GM23248 (cell line): Measurements from ENCODE around the gene TENT5C. TPM values are rescaled to one million over a fixed set of nuclear protein-coding genes. Genes with fewer than 3 reads are reported as not detected.

Experiments used
- DNase-seq: peaks from one replicate; pipeline ENCODE4 v3.0.0-alpha.2; 2015
- H2AFZ ChIP-seq: fragments of 200-600 bp; sonication (generic); 2 replicates; pipeline ENCODE4 v1.6.1; 2016; ENCODE audit warnings: antibody characterized with exemption
- H3F3A ChIP-seq: fragments of 200-600 bp; sonication (generic); 2 replicates; pipeline ENCODE4 v1.6.1; 2016; ENCODE audit warnings: mild to moderate bottlenecking, antibody characterized with exemption, mixed run types; ENCODE audit not compliant: insufficient read depth
- H3K27ac ChIP-seq: fragments of 200-600 bp; sonication (generic); 2 replicates; pipeline ENCODE4 v1.5.1; 2016; ENCODE audit warnings: mild to moderate bottlenecking
- H3K27me3 ChIP-seq: fragments of 200-600 bp; sonication (generic); replicated peaks from 2 replicates; pipeline ENCODE4 v1.6.1; 2016; ENCODE audit warnings: mild to moderate bottlenecking; ENCODE audit not compliant: insufficient read depth
- H3K36me3 ChIP-seq: fragments of 200-600 bp; sonication (generic); 2 replicates; pipeline ENCODE4 v1.6.1; 2016; ENCODE audit warnings: low read depth, mild to moderate bottlenecking
- H3K4me1 ChIP-seq: fragments of 200-600 bp; sonication (generic); 2 replicates; pipeline ENCODE4 v1.6.1; 2016; ENCODE audit warnings: mild to moderate bottlenecking; ENCODE audit not compliant: insufficient read depth
- H3K4me2 ChIP-seq: fragments of 200-600 bp; sonication (generic); one replicate; pipeline ENCODE4 v1.6.1; 2016; ENCODE audit warnings: mild to moderate bottlenecking; ENCODE audit not compliant: unreplicated experiment
- H3K4me3 ChIP-seq: fragments of 200-600 bp; sonication (generic); 2 replicates; pipeline ENCODE4 v1.5.1; 2016; ENCODE audit warnings: mild to moderate bottlenecking
- H3K79me2 ChIP-seq: fragments of 200-600 bp; sonication (generic); 2 replicates; pipeline ENCODE4 v1.6.1; 2016; ENCODE audit warnings: mild to moderate bottlenecking; ENCODE audit not compliant: insufficient read depth
- H3K9ac ChIP-seq: fragments of 200-600 bp; sonication (generic); 2 replicates; pipeline ENCODE4 v1.6.1; 2016; ENCODE audit warnings: mild to moderate bottlenecking
- H3K9me2 ChIP-seq: fragments of 200-600 bp; sonication (generic); 2 replicates; pipeline ENCODE4 v1.6.1; 2016; ENCODE audit warnings: mixed run types, mild to moderate bottlenecking, moderate library complexity; ENCODE audit not compliant: insufficient read depth
- H3K9me3 ChIP-seq: fragments of 200-600 bp; sonication (generic); one replicate; pipeline ENCODE4 v1.6.1; 2017; ENCODE audit warnings: low read depth
- H4K20me1 ChIP-seq: fragments of 200-600 bp; sonication (generic); 2 replicates; pipeline ENCODE4 v1.6.0; 2016; ENCODE audit not compliant: insufficient read depth
- EZH2 ChIP-seq: fragments of 200-600 bp; sonication (generic); IDR thresholded peaks from 2 replicates; pipeline ENCODE4 v1.6.1; 2018; ENCODE audit warnings: antibody characterized with exemption, mild to moderate bottlenecking; ENCODE audit not compliant: insufficient read depth, poor library complexity, severe bottlenecking
- EZH2phosphoT487 ChIP-seq: fragments of 200-600 bp; sonication (generic); IDR thresholded peaks from 2 replicates; pipeline ENCODE4 v1.6.1; 2018; ENCODE audit warnings: antibody characterized with exemption, moderate library complexity, mild to moderate bottlenecking, low read depth; ENCODE audit not compliant: insufficient read depth
- WGBS, 2 experiments: methylation state at CpG; one replicate each; pipeline ENCODE4 v1.1.6; 2015 to 2017; ENCODE audit warnings: low lambda C conversion rate in 2 of 2, low coverage in 1 of 2; ENCODE audit errors: missing lambda C conversion rate in 2 of 2; 5-methylcytosine and 5-hydroxymethylcytosine counted together
- in situ Hi-C: fragments of 300-500 bp; cut with MboI; formaldehyde crosslinking; loops from 2 replicates; pipeline ENCODE4 v1.15.0; 2020
- polyA plus RNA-seq: library from polyadenylated mRNA; unstranded; fragments of >200 nt; fragmentation: Nextera tagmentation; extraction: Ambion mirVana; gene quantifications from 2 replicates; pipeline ENCODE4 v1.2.1, GENCODE V29; 2016
- total RNA-seq: library from RNA; depleted of rRNA; stranded (reverse); fragments of >200 nt; shearing (Covaris generic); gene quantifications from 2 replicates; pipeline ENCODE4 v1.2.3, GENCODE V29; 2014

Gene TENT5C
- total and polyA plus RNA-seq, 2 experiments from 2014 or later: 0.20 TPM; not detected in 1

DNA sequence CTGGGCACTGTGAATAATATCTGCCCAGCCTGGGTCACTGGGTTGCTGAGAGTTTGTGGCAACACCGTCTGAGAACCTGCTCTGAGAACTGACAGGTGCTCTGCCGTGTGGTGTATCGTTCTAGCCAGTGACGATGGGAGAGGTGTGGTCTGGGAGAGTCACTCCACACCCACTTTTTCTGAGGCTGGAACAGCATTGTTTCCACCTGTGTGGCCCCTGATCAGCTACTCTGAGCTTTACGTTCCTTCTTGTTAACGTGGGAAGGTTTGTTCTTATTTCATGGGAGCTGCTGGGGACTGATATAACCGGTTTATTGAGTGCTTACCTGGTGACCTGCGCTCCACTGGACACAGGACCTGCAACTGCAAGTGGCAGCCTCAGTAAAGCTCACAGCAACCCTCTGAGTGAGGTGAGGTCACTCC is 34.8 kb upstream of the TENT5C start:
- no peak overlapping the region for H2AFZ ChIP-seq
- no peaks in the 10 kb centered on the region for H3K4me1 ChIP-seq
- H3K9me2 ChIP-seq: no peaks in the 10 kb centered on the region
- no peak overlapping the region for H3K27ac ChIP-seq
- no peak for DNase-seq
- in situ Hi-C loops: no loop called here
- no peaks in the 10 kb centered on the region for H3K36me3 ChIP-seq
- no peaks in the 10 kb centered on the region for H3K79me2 ChIP-seq
- H3K9me3 ChIP-seq: no peaks in the 10 kb centered on the region
- no peak overlapping the region for H3K9ac ChIP-seq
- WGBS, 2 experiments: 84 to 85% methylated on average over 8 of the region's 8 CpGs
- H3K4me3 ChIP-seq: no peak overlapping the region
- TF ChIP-seq EZH2phosphoT487 (no peak), EZH2 (no peak)
- no peak overlapping the region for H3K4me2 ChIP-seq
- H4K20me1 ChIP-seq: no peaks in the 10 kb centered on the region
- no peaks in the 10 kb centered on the region for H3F3A ChIP-seq
- no peaks in the 10 kb centered on the region for H3K27me3 ChIP-seq

DNA sequence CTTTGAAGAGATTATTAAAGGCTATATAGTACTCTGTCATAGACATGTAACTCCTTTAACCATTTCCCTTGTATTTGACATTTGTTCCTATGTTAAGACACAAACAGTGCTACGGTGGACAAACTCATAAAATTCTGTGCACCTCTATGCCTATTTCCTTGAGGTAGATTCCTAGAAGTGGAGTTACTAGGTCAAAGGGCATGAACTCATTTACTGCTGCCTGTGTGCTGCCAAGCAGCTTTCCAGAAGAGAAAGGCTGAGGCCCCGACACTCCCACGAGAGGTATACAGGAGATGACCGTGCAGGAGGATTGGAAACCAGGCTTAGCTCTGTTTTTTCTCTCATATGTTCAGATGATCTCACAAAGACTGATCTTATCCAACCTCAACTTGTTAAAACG is 34.4 kb upstream of the TENT5C start:
- Histone ChIP-seq H3K79me2 (no peaks in the 10 kb centered on the region), H4K20me1 (no peaks in the 10 kb centered on the region), H3K4me2 (no peak overlapping the region), H3K27ac (no peak overlapping the region), H3K9me3 (no peaks in the 10 kb centered on the region), H2AFZ (no peak overlapping the region), H3K27me3 (no peaks in the 10 kb centered on the region), H3K4me3 (no peak overlapping the region), H3K9me2 (no peaks in the 10 kb centered on the region), H3F3A (no peaks in the 10 kb centered on the region), H3K4me1 (no peaks in the 10 kb centered on the region), H3K36me3 (no peaks in the 10 kb centered on the region), H3K9ac (no peak overlapping the region)
- 77 to 78% methylated on average over 5 of the region's 5 CpGs for WGBS, 2 experiments
- in situ Hi-C loops: no loop called here
- no peak for DNase-seq
- TF ChIP-seq EZH2phosphoT487: no peak
- no peak for TF ChIP-seq EZH2

DNA sequence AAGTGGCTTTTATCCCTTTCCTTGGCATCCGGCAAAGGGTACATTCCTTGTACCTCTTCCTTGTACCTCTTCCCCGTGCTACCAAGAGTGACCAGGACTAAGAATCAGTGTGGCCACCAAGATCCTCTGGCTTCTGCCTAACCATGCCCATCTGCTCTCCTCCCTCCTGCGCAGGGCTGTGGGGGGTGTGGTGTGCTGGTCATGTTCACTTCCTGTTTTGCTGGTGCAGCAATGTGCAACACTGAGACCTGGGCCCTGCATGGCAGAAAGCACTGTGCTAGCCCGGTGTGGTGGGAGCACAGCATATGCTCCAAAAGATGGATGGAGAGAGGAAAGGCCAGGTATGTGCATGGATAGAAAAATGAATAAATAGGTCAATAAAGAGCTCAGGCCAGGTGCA is 33.3 kb upstream of the TENT5C start:
- in situ Hi-C loops: no loop called here
- Histone ChIP-seq H3K27ac (no peak overlapping the region), H3K9me3 (no peaks in the 10 kb centered on the region), H3K4me3 (no peak overlapping the region), H3K4me2 (no peak overlapping the region), H3K9ac (no peak overlapping the region), H3K27me3 (no peaks in the 10 kb centered on the region), H3K79me2 (no peaks in the 10 kb centered on the region), H3K4me1 (no peaks in the 10 kb centered on the region), H3F3A (no peaks in the 10 kb centered on the region), H4K20me1 (no peaks in the 10 kb centered on the region), H3K9me2 (no peaks in the 10 kb centered on the region), H3K36me3 (no peaks in the 10 kb centered on the region), H2AFZ (no peak overlapping the region)
- no peak for DNase-seq
- WGBS, 2 experiments: 69 to 71% methylated on average over 4 of the region's 4 CpGs
- TF ChIP-seq EZH2 (no peak), EZH2phosphoT487 (no peak)

DNA sequence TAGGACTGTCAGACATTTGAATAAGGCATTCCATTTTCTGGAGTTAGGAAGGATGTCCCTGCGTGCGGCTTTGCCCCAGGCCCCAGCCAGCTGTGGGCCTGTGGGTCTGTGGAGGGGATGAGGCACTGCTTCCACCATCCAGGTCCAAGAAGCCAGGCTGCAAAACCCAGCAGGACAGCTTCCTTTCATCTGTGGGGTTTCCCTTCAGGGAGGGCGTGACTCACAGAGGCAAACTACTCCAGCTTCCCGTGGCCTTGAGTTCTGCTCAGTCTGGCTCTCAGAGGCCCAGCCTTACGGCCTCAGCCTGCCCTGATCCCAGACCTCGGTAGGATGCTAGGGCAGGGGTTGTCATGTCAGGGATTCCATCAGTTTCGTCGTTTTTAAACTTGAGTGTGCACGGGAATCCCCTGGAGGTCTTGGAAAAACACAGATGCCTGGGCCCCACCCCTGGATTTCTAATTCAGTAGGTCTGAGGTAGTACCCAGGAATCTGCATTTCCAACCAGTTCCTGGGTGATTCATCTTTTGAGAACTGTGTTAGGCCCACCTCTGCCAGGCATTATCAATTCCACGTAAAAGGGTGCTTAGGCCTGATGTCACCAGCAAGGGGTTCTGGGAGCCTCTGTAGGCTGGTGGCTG is 32.3 kb upstream of the TENT5C start:
- Histone ChIP-seq H3K4me1 (no peaks in the 10 kb centered on the region), H2AFZ (no peak overlapping the region), H3K27me3 (no peaks in the 10 kb centered on the region), H3K36me3 (no peaks in the 10 kb centered on the region), H3K9me2 (no peaks in the 10 kb centered on the region), H3K4me3 (no peak overlapping the region), H3K27ac (no peak overlapping the region), H3F3A (no peaks in the 10 kb centered on the region), H3K79me2 (no peaks in the 10 kb centered on the region), H4K20me1 (no peaks in the 10 kb centered on the region), H3K9ac (no peak overlapping the region), H3K4me2 (no peak overlapping the region), H3K9me3 (no peaks in the 10 kb centered on the region)
- TF ChIP-seq EZH2phosphoT487 (no peak), EZH2 (no peak)
- DNase-seq: peak; percentile 44
- WGBS, 2 experiments: 63 to 68% methylated on average over 10 of the region's 10 CpGs
- in situ Hi-C loops: no loop called here
